ENCODE data around the gene SYPL1. TPM values are rescaled to one million over a fixed set of nuclear protein-coding genes. Genes with fewer than 3 reads are reported as not detected.

SYPL1 gene
- total and polyA plus RNA-seq, 9 of the 15 experiments (the other 6 are each of a cell fraction or from before 2014, with no cell fraction given), result 23.8 to 214 (median 70.2) TPM

- H3K4me3 ChIP-seq, result no peak overlapping the region
- H3K79me2 ChIP-seq (ENCODE audit: control insufficient read depth, insufficient read depth, low read length), result no peaks in the 10 kb centered on the region
- H3K36me3 ChIP-seq (ENCODE audit: control insufficient read depth, insufficient read depth, low read length), result no peaks in the 10 kb centered on the region
- intact Hi-C loops (cut with micrococcal nuclease), result no loop called here
- WGBS (ENCODE audit: insufficient coverage, low coverage, missing lambda C conversion rate), result 13% methylated on average over 14 of the region's 14 CpGs
- peak in 3 of 4 experiments; percentile 44 to 55 (median 50) for DNase-seq (ENCODE audit: extremely low read depth in 1 of 4, low spot score in 3 of 4)
- peaks cover 7% of the 10 kb centered on the region for H3K9me1 ChIP-seq (ENCODE audit: control insufficient read depth, insufficient read depth, low read length)
- in situ Hi-C loops (cut with MboI), result no loop called here
- FAIRE-seq, result no peak
- peaks cover 22 to 55% of the 10 kb centered on the region in 2 experiments; a peak in 4 of 5 replicates for H3K27me3 ChIP-seq (ENCODE audit: control insufficient read depth in 2 of 2, insufficient read depth in 2 of 2, low read length in 2 of 2)
- POLR2A ChIA-PET, result interaction anchor here (0.6 kb wide), 1 partner anchor 1182 kb away, joined by 3 read pairs; no protein-coding TSS in a partner anchor
- H4K20me1 ChIP-seq (replicated peaks; ENCODE audit: control insufficient read depth, insufficient read depth, low read length), result peaks cover 7% of the 10 kb centered on the region; the same call in 1 of the 2 replicates
- H3K27ac ChIP-seq (ENCODE audit: extremely low read depth, low read depth, low read length), result no peak overlapping the region
- H3K9me3 ChIP-seq (replicated peaks; ENCODE audit: control insufficient read depth, insufficient read depth, low read depth, low read length), result no peaks in the 10 kb centered on the region
- H3K9ac ChIP-seq (ENCODE audit: insufficient read depth in 1 of 2, low read depth in 2 of 2, low read length in 2 of 2), result peak overlapping the region in 1 of 2 experiments; percentile 42; a peak in 1 of 4 replicates
- ATAC-seq, result peak; percentile 76
- no peak overlapping the region for H2AFZ ChIP-seq (ENCODE audit: low read depth, low read length)
- CTCF ChIA-PET (ENCODE audit: low intra/inter-chr PET ratio), result no interaction called here
- BruUV-seq (replicated peaks), result no TSS peak
- peaks cover 11 to 22% of the 10 kb centered on the region in 2 experiments for H3K4me1 ChIP-seq (replicated peaks in 1 of 2; ENCODE audit: control insufficient read depth in 2 of 2, insufficient read depth in 2 of 2, low read length in 2 of 2)
- H3K4me2 ChIP-seq (ENCODE audit: insufficient read depth, low read length), result no peak overlapping the region
- peak; percentile 91 for TF ChIP-seq JUND (IDR thresholded peaks at IDR 0.05; ENCODE audit: borderline replicate concordance, low read depth, low read length)
- TF ChIP-seq JUND (tag; IDR thresholded peaks at IDR 0.05; ENCODE audit: borderline replicate concordance, low read depth, low read length), result peak; percentile 89; the same call in 2 of the 3 replicates
- TF ChIP-seq RCOR1 (IDR thresholded peaks at IDR 0.05; ENCODE audit: borderline replicate concordance in 1 of 2, low read depth in 2 of 2, low read length in 2 of 2), result peak in 1 of 2 experiments; percentile 30; a peak in 2 of 4 replicates
- peak; percentile 9; the same call in 1 of the 2 replicates for TF ChIP-seq ZNF263 (CRISPR knock-in tag; IDR thresholded peaks at IDR 0.05; ENCODE audit: borderline replicate concordance)
- 0 out of 4 replicates have a peak, but pooled peaks of 1 of the 2 experiments have one; percentile 5 for TF ChIP-seq RAD21 (CRISPR knock-in tag; conservative IDR thresholded peaks at IDR 0.05 in 1 of 2, IDR thresholded peaks at IDR 0.05 in 1 of 2)
- TF ChIP-seq CREM (IDR thresholded peaks at IDR 0.05; ENCODE audit: low read depth), result 0 out of 2 replicates have a peak, but pooled peaks have one; percentile 10
- no peak for TF ChIP-seq ARID4B (CRISPR knock-in tag; IDR thresholded peaks at IDR 0.05)
- TF ChIP-seq FOXK1 (CRISPR knock-in tag; IDR thresholded peaks at IDR 0.05; ENCODE audit: borderline replicate concordance), result no peak
- no peak for TF ChIP-seq HOXB6 (CRISPR knock-in tag; IDR thresholded peaks at IDR 0.05; ENCODE audit: borderline replicate concordance)
- TF ChIP-seq PKNOX1 (IDR thresholded peaks at IDR 0.05), result peak; percentile 39; the same call in 1 of the 2 replicates
- peak; percentile 88 for TF ChIP-seq FOSL1 (tag; conservative IDR thresholded peaks at IDR 0.05)
- TF ChIP-seq MAX (CRISPR knock-in tag; IDR thresholded peaks at IDR 0.05), result 0 out of 2 replicates have a peak, but pooled peaks have one; percentile 17
- peak; percentile 70; the same call in 1 of the 2 replicates for TF ChIP-seq CTBP1 (IDR thresholded peaks at IDR 0.05; ENCODE audit: borderline replicate concordance)
These were observed 47.1 kb downstream of the SYPL1 start for GRCh38 chr7:106064771-106065574.

Measured in K562 (cell line).